Neutrophil (primary cell): ENCODE data around the gene SLC9A7.

Experiments
- H3K27ac ChIP-seq: fragments of 200-600 bp; sonication (generic); 2 replicates; pipeline ENCODE4 v1.5.1; 2016; ENCODE audit warnings: mild to moderate bottlenecking, moderate library complexity
- H3K27me3 ChIP-seq: fragments of 200-600 bp; sonication (generic); 2 replicates; pipeline ENCODE4 v1.6.0; 2016; ENCODE audit warnings: mild to moderate bottlenecking
- H3K36me3 ChIP-seq: fragments of 200-600 bp; sonication (generic); 2 replicates; pipeline ENCODE4 v1.5.1; 2017
- H3K4me1 ChIP-seq, 2 experiments: fragments of 200-600 bp in 1 of 2; sonication (generic) in 1 of 2; 1 replicate in 1 of 2; 2 replicates in 1 of 2; pipeline versions ENCODE4 v1.5.1 to v1.6.1; 2013 to 2016; ENCODE audit warnings: low read depth in 1 of 2, low read length in 1 of 2, mild to moderate bottlenecking in 1 of 2, moderate library complexity in 1 of 2; ENCODE audit not compliant: control insufficient read depth in 1 of 2, insufficient read depth in 1 of 2
- H3K4me3 ChIP-seq, 2 experiments: fragments of 200-600 bp in 1 of 2; sonication (generic) in 1 of 2; 1 replicate in 1 of 2; 2 replicates in 1 of 2; pipeline ENCODE4 v1.5.1; 2013 to 2016; ENCODE audit warnings: low read depth in 1 of 2, low read length in 1 of 2, mild to moderate bottlenecking in 1 of 2, moderate library complexity in 1 of 2
- H3K9me3 ChIP-seq: fragments of 200-600 bp; sonication (generic); 2 replicates; pipeline ENCODE4 v1.5.1; 2016
- CTCF ChIP-seq: fragments of 200-600 bp; sonication (generic); IDR thresholded peaks from 2 replicates; pipeline ENCODE4 v1.5.1; 2016; ENCODE audit warnings: antibody characterized with exemption

The SLC9A7 gene

GRCh38 chrX:46601283-46601682 lies 157.6 kb downstream of the SLC9A7 start:
- H3K27ac ChIP-seq = no peak overlapping the region
- no peak overlapping the region for H3K4me3 ChIP-seq
- H3K36me3 ChIP-seq = no peaks in the 10 kb centered on the region
- no peaks in the 10 kb centered on the region for H3K27me3 ChIP-seq
- H3K9me3 ChIP-seq = no peaks in the 10 kb centered on the region
- H3K4me1 ChIP-seq = no peaks in the 10 kb centered on the region
- TF ChIP-seq CTCF = no peak

- Histone ChIP-seq H3K9me3 (no peaks in the 10 kb centered on the region), H3K4me1 (no peaks in the 10 kb centered on the region), H3K36me3 (no peaks in the 10 kb centered on the region), H3K4me3 (no peak overlapping the region), H3K27me3 (no peaks in the 10 kb centered on the region), H3K27ac (no peak overlapping the region)
- no peak for TF ChIP-seq CTCF
Measured at GRCh38 chrX:46599051-46599560, 159.8 kb downstream of the SLC9A7 start.

GRCh38 chrX:46597771-46598170 lies 161.1 kb downstream of the SLC9A7 start:
- Histone ChIP-seq H3K27me3 (no peaks in the 10 kb centered on the region), H3K36me3 (no peaks in the 10 kb centered on the region)
- TF ChIP-seq CTCF = no peak

GRCh38 chrX:46597208-46597607 lies 161.7 kb downstream of the SLC9A7 start:
- Histone ChIP-seq H3K4me3 (no peak overlapping the region), H3K27ac (no peak overlapping the region), H3K4me1 (no peaks in the 10 kb centered on the region), H3K36me3 (no peaks in the 10 kb centered on the region), H3K27me3 (no peaks in the 10 kb centered on the region), H3K9me3 (no peaks in the 10 kb centered on the region)
- TF ChIP-seq CTCF = no peak

More at GRCh38 chrX:46597771-46598170, 161.1 kb downstream of the SLC9A7 start:
- Histone ChIP-seq H3K9me3 (no peaks in the 10 kb centered on the region), H3K27ac (no peak overlapping the region), H3K4me1 (no peaks in the 10 kb centered on the region), H3K4me3 (no peak overlapping the region)

GRCh38 chrX:46595084-46595483 lies 163.8 kb downstream of the SLC9A7 start:
- Histone ChIP-seq H3K4me1 (no peaks in the 10 kb centered on the region), H3K27me3 (no peaks in the 10 kb centered on the region)
- TF ChIP-seq CTCF = no peak

More at GRCh38 chrX:46595084-46595483, 163.8 kb downstream of the SLC9A7 start:
- no peak overlapping the region for H3K27ac ChIP-seq
- H3K4me3 ChIP-seq = no peak overlapping the region
- H3K36me3 ChIP-seq = no peaks in the 10 kb centered on the region
- no peaks in the 10 kb centered on the region for H3K9me3 ChIP-seq
